Effector memory CD4-positive, alpha-beta T cell (primary cell): Measurements from ENCODE around the gene OR52L1.
"Not testable (repeated sequence)": the region's sequence is repeated elsewhere in the genome, so short reads cannot be mapped to it uniquely, and the experiment has no call there.

Experiments
- DNase-seq, 3 donors: peaks; one replicate each; pipeline ENCODE4 v3.0.0-alpha.2; 2020
- H3K27ac ChIP-seq: 2 replicates; pipeline ENCODE4 v1.7.0; 2013; ENCODE audit warnings: mild to moderate bottlenecking, low read length, moderate library complexity; ENCODE audit not compliant: insufficient read depth, poor library complexity, severe bottlenecking
- H3K27me3 ChIP-seq: replicated peaks from 2 replicates; pipeline ENCODE4 v1.7.0; 2013; ENCODE audit warnings: mild to moderate bottlenecking, low read length; ENCODE audit not compliant: insufficient read depth, control insufficient read depth, poor library complexity, severe bottlenecking
- H3K36me3 ChIP-seq: 2 replicates; pipeline ENCODE4 v1.7.0; 2013; ENCODE audit warnings: mild to moderate bottlenecking, low read length, moderate library complexity; ENCODE audit not compliant: control insufficient read depth, insufficient read depth
- H3K4me1 ChIP-seq: 2 replicates; pipeline ENCODE4 v1.7.0; 2013; ENCODE audit warnings: low read length, mild to moderate bottlenecking; ENCODE audit not compliant: control insufficient read depth, insufficient read depth, poor library complexity, severe bottlenecking
- H3K4me3 ChIP-seq: 2 replicates; pipeline ENCODE4 v1.7.0; 2013; ENCODE audit warnings: low read length, low read depth, mild to moderate bottlenecking; ENCODE audit not compliant: insufficient read depth, poor library complexity, severe bottlenecking
- H3K9me3 ChIP-seq: 2 replicates; pipeline ENCODE4 v1.7.0; 2013; ENCODE audit warnings: mild to moderate bottlenecking, low read length, moderate library complexity; ENCODE audit not compliant: control insufficient read depth

The OR52L1 gene

DNA sequence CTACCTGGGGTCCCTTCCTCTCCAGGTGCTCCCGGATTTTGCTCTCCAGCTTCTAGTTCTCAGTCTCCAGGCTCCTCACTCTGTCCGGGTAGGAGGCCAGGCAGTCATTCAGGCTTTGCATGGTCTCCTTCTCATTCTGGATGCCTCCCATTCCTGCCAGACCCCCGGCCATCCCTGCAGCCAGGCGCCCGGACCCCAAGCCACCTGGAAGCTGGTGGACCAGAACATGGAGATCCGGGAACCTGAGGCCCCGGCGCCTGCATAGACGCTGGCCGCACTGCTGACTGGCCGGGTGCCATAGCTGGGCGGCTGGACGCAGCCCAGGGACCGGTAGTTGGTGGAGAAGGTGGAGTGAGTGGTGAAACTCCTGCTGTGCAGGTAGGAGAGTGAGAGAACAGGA, 8.0 kb upstream of the OR52L1 start:
- H3K36me3 ChIP-seq = no peaks in the 10 kb centered on the region
- DNase-seq = no peak
- H3K27ac ChIP-seq = no peak overlapping the region
- no peaks in the 10 kb centered on the region for H3K4me1 ChIP-seq
- H3K9me3 ChIP-seq = no peaks in the 10 kb centered on the region
- H3K27me3 ChIP-seq = no peaks in the 10 kb centered on the region
- no peak overlapping the region for H3K4me3 ChIP-seq

- no peak for DNase-seq
Observed at GRCh38 chr11:5992604-5993251, 5.9 kb upstream of the OR52L1 start.

GRCh38 chr11:5992150-5992549, 5.4 kb upstream of the OR52L1 start:
- H3K9me3 ChIP-seq = no peaks in the 10 kb centered on the region
- DNase-seq = no peak
- H3K4me1 ChIP-seq = no peaks in the 10 kb centered on the region
- H3K36me3 ChIP-seq = no peaks in the 10 kb centered on the region
- H3K4me3 ChIP-seq = no peak overlapping the region
- H3K27ac ChIP-seq = no peak overlapping the region
- H3K27me3 ChIP-seq = no peaks in the 10 kb centered on the region

More at GRCh38 chr11:5992604-5993251, 5.9 kb upstream of the OR52L1 start:
- no peaks in the 10 kb centered on the region for H3K27me3 ChIP-seq
- no peak overlapping the region for H3K4me3 ChIP-seq
- H3K36me3 ChIP-seq = no peaks in the 10 kb centered on the region
- H3K4me1 ChIP-seq = no peaks in the 10 kb centered on the region
- no peaks in the 10 kb centered on the region for H3K9me3 ChIP-seq
- no peak overlapping the region for H3K27ac ChIP-seq

GRCh38 chr11:5989203-5989602, 2.4 kb upstream of the OR52L1 start:
- Histone ChIP-seq H3K4me1 (no peaks in the 10 kb centered on the region), H3K27me3 (no peaks in the 10 kb centered on the region), H3K36me3 (no peaks in the 10 kb centered on the region), H3K4me3 (no peak overlapping the region), H3K9me3 (no peaks in the 10 kb centered on the region), H3K27ac (no peak overlapping the region)
- DNase-seq = no peak

- no peak overlapping the region for H3K27ac ChIP-seq
- DNase-seq = no peak
Observed at GRCh38 chr11:5983443-5983842, 3.3 kb downstream of the OR52L1 start.

GRCh38 chr11:5973530-5973929, 13.3 kb downstream of the OR52L1 start:
- H3K27ac ChIP-seq = no peak overlapping the region

More at GRCh38 chr11:5983443-5983842, 3.3 kb downstream of the OR52L1 start:
- H3K4me1 ChIP-seq = no peaks in the 10 kb centered on the region
- H3K4me3 ChIP-seq = no peak overlapping the region
- no peaks in the 10 kb centered on the region for H3K36me3 ChIP-seq
- no peaks in the 10 kb centered on the region for H3K27me3 ChIP-seq
- no peaks in the 10 kb centered on the region for H3K9me3 ChIP-seq

DNA sequence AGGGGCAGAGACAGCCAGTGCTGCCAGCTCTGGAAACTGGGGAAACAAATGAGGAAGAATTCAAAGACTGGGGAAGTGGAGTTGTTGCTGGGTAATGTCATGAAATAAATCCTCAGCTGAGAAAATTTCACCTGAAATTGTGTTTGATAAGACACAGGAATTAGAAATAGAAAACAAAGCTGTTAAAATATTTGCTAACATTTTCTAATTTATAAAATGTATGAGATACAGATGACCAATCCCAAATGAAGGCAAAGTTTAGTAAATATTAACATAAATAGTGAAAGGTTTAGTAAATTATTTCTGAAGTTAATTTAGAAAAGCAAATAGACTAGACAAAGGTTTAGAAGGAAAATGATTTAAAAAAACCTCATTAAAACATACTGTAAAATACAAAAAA, 18.4 kb downstream of the OR52L1 start, which contains the start of gene OR56A5:
Gene OR56A5 (minus strand): TSS at position 101 of the 400 bp plus-strand sequence. CDS start 0 bp downstream, at position 101.
- Histone ChIP-seq H3K27ac (no peak within 1 kb of the TSS), H3K27me3 (no peaks in the 10 kb centered on the region), H3K9me3 (no peaks in the 10 kb centered on the region), H3K36me3 (no peaks in the 10 kb centered on the region), H3K4me1 (no peaks in the 10 kb centered on the region), H3K4me3 (no peak within 1 kb of the TSS)
- DNase-seq = no peak

More at GRCh38 chr11:5973530-5973929, 13.3 kb downstream of the OR52L1 start:
- Histone ChIP-seq H3K4me3 (no peak overlapping the region), H3K27me3 (no peaks in the 10 kb centered on the region), H3K9me3 (no peaks in the 10 kb centered on the region), H3K36me3 (no peaks in the 10 kb centered on the region), H3K4me1 (no peaks in the 10 kb centered on the region)
- no peak for DNase-seq

DNA sequence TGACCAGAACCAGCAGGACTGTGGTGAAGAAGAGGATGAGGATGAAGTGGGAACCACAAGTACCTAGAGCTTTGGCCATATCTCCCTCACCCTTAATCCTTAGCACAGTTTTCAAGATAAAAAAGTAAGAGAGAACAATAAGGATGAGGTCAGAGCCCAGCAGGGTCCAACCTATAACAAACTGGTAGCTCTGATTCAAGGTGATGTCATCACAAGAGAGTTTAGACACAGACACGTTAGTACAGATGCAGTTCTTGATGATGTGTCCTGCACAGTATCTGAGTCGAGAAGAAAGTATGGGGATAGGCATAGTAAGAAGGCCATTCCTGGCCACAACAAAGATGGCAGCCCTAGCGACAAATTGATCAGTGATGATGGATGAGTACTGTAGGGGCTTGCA, 19.1 kb downstream of the OR52L1 start:
- no peaks in the 10 kb centered on the region for H3K4me1 ChIP-seq
- no peak overlapping the region for H3K27ac ChIP-seq
- H3K36me3 ChIP-seq = no peaks in the 10 kb centered on the region
- H3K4me3 ChIP-seq = no peak overlapping the region
- H3K9me3 ChIP-seq = no peaks in the 10 kb centered on the region
- H3K27me3 ChIP-seq = no peaks in the 10 kb centered on the region
- DNase-seq = no peak

DNA sequence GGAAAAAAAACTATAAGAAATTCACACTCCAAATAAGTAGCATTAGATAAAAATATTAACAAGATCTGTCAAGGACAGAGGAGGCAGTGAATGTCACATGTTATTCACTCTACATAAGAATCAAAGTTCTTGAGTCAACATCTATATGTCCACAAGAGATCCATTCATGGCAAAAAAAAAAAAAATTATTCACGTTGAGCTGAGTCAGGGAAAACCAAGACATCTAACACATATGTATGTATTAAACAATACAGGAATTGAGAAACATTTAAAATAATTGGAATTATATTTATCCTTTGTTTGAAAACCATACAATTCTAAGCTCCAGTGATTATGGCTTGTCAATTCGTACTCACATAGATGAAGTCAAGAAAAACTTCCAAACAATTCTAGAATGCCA, 19.8 kb downstream of the OR52L1 start:
- H3K36me3 ChIP-seq = no peaks in the 10 kb centered on the region
- H3K4me3 ChIP-seq = no peak overlapping the region
- no peaks in the 10 kb centered on the region for H3K9me3 ChIP-seq
- no peaks in the 10 kb centered on the region for H3K27me3 ChIP-seq
- no peaks in the 10 kb centered on the region for H3K4me1 ChIP-seq
- no peak overlapping the region for H3K27ac ChIP-seq
- no peak for DNase-seq

DNA sequence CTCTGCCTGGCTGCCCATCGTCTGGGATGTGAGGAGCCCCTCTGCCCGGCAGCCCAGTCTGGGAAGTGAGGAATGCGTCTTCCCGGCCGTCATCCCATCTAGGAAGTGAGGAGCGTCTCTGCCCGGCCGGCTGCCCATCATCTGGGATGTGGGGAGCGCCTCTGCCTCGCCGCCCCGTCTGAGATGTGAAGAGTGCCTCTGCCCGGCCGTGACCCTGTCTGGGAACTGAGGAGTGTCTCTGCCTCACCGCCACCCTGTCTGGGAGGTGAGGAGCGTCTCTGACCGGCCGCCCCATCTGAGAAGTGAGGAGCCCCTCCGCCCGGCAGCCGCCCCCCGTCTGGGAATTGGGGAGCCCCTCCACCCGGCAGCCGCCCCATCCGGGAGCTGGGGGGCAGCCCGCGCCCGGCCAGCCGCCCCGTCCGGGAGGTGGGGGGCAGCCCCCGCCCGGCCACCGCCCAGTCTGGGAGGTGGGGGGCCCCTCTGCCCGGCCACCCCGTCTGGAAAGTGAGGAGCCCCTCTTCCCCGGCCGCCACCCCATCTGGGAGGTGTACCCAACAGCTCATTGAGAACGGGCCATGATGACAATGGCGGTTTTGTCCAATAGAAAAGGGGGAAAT, 26.0 kb downstream of the OR52L1 start:
- H3K27me3 ChIP-seq, H3K36me3 ChIP-seq, H3K4me1 ChIP-seq, DNase-seq, H3K27ac ChIP-seq, H3K9me3 ChIP-seq, H3K4me3 ChIP-seq: not testable (repeated sequence)
